Measurements from ENCODE around the gene SLCO2A1.

GRCh38 chr3:134067531-134068161 lies 37.9 kb upstream of the SLCO2A1 start:
- TF ChIP-seq CTCF (IDR thresholded peaks at IDR 0.05) = no peak
- no peak for TF ChIP-seq ZFX (IDR thresholded peaks at IDR 0.05; ENCODE audit: borderline replicate concordance)

Data from 22Rv1 (cell line).